H9 (cell line): ENCODE results near the gene AMMECR1. TPM values are rescaled to one million over a fixed set of nuclear protein-coding genes. Genes with fewer than 3 reads are reported as not detected.
A peak's percentile ranks its signal among the peaks of the same experiment; 100 is the strongest.

Experiments used
- DNase-seq: peaks from one replicate; pipeline ENCODE4 v3.0.0-alpha.2; 2017
- H2AFZ ChIP-seq: one replicate; pipeline ENCODE4 v1.6.1; 2013; ENCODE audit warnings: mild to moderate bottlenecking, low read length, control low read depth, moderate library complexity
- H2AK5ac ChIP-seq: 2 replicates; pipeline ENCODE4 v1.6.1; 2013; ENCODE audit warnings: low read length, control low read depth, mixed read lengths; ENCODE audit not compliant: insufficient read length
- H2BK120ac ChIP-seq: one replicate; pipeline ENCODE4 v1.6.1; 2013; ENCODE audit warnings: low read depth, mild to moderate bottlenecking, low read length, control low read depth, inconsistent platforms; ENCODE audit not compliant: poor library complexity, severe bottlenecking
- H2BK12ac ChIP-seq: 2 replicates; pipeline ENCODE4 v1.6.1; 2013; ENCODE audit warnings: low read length, control low read depth, mixed read lengths, low read depth; ENCODE audit not compliant: insufficient read length
- H2BK15ac ChIP-seq: 2 replicates; pipeline ENCODE4 v1.6.1; 2013; ENCODE audit warnings: low read depth, low read length, control low read depth
- H2BK20ac ChIP-seq: one replicate; pipeline ENCODE4 v1.6.1; 2013; ENCODE audit warnings: low read depth, mild to moderate bottlenecking, low read length, control low read depth, inconsistent platforms; ENCODE audit not compliant: poor library complexity, severe bottlenecking
- H2BK5ac ChIP-seq: 2 replicates; pipeline ENCODE4 v1.6.1; 2013; ENCODE audit warnings: low read length, control low read depth, mixed read lengths; ENCODE audit not compliant: insufficient read length
- H3K14ac ChIP-seq: 2 replicates; pipeline ENCODE4 v1.6.1; 2013; ENCODE audit warnings: low read length, control low read depth; ENCODE audit not compliant: insufficient read depth
- H3K18ac ChIP-seq: 2 replicates; pipeline ENCODE4 v1.6.1; 2013; ENCODE audit warnings: low read depth, mild to moderate bottlenecking, mixed read lengths, low read length, control low read depth; ENCODE audit not compliant: insufficient read length
- H3K23ac ChIP-seq: 2 replicates; pipeline ENCODE4 v1.6.1; 2013; ENCODE audit warnings: low read length, control low read depth, mixed read lengths, low read depth; ENCODE audit not compliant: insufficient read length
- H3K23me2 ChIP-seq: 2 replicates; pipeline ENCODE4 v1.6.1; 2013; ENCODE audit warnings: low read depth, mild to moderate bottlenecking, mixed read lengths, low read length, control low read depth; ENCODE audit not compliant: insufficient read length, poor library complexity, severe bottlenecking
- H3K27ac ChIP-seq: 2 replicates; pipeline ENCODE4 v1.5.1; 2013; ENCODE audit warnings: low read length, control low read depth, mixed read lengths, low read depth; ENCODE audit not compliant: insufficient read length
- H3K27me3 ChIP-seq: 2 replicates; pipeline ENCODE4 v1.6.1; 2013; ENCODE audit warnings: low read length, control low read depth, inconsistent platforms; ENCODE audit not compliant: insufficient read depth
- H3K4ac ChIP-seq: 2 replicates; pipeline ENCODE4 v1.6.1; 2013; ENCODE audit warnings: low read depth, mild to moderate bottlenecking, control low read depth, inconsistent platforms, low read length, moderate library complexity
- H3K4me1 ChIP-seq: 2 replicates; pipeline ENCODE4 v1.6.1; 2013; ENCODE audit warnings: low read length, control low read depth, inconsistent platforms; ENCODE audit not compliant: insufficient read depth
- H3K4me2 ChIP-seq: 2 replicates; pipeline ENCODE4 v1.6.1; 2013; ENCODE audit warnings: low read length, control low read depth, mixed read lengths; ENCODE audit not compliant: insufficient read length, insufficient read depth
- H3K56ac ChIP-seq: 2 replicates; pipeline ENCODE4 v1.6.1; 2013; ENCODE audit warnings: low read depth, mild to moderate bottlenecking, mixed read lengths, low read length, control low read depth; ENCODE audit not compliant: insufficient read length
- H3K79me1 ChIP-seq: 2 replicates; pipeline ENCODE4 v1.6.1; 2013; ENCODE audit warnings: low read depth, mild to moderate bottlenecking, moderate library complexity, low read length, control low read depth, inconsistent platforms; ENCODE audit not compliant: insufficient read depth, poor library complexity, severe bottlenecking
- H3K79me2 ChIP-seq: 2 replicates; pipeline ENCODE4 v1.6.1; 2013; ENCODE audit warnings: low read length, control low read depth, inconsistent platforms; ENCODE audit not compliant: insufficient read depth
- H3K9ac ChIP-seq: 2 replicates; pipeline ENCODE4 v1.6.1; 2013; ENCODE audit warnings: low read length, control low read depth, mixed read lengths; ENCODE audit not compliant: insufficient read length; ENCODE audit errors: extremely low read depth
- H3K9me3 ChIP-seq: one replicate; pipeline ENCODE4 v1.6.1; 2013; ENCODE audit warnings: low read depth, low read length, inconsistent platforms; ENCODE audit not compliant: control insufficient read depth
- H3T11ph ChIP-seq: one replicate; pipeline ENCODE4 v1.6.1; 2013; ENCODE audit warnings: mild to moderate bottlenecking, low read length, control low read depth, inconsistent platforms
- H4K20me1 ChIP-seq: one replicate; pipeline ENCODE4 v1.6.1; 2013; ENCODE audit not compliant: control insufficient read depth, insufficient read length, insufficient read depth
- H4K5ac ChIP-seq: 2 replicates; pipeline ENCODE4 v1.6.1; 2013; ENCODE audit warnings: low read depth, mild to moderate bottlenecking, mixed read lengths, low read length, control low read depth; ENCODE audit not compliant: insufficient read length
- H4K8ac ChIP-seq: replicated peaks from 2 replicates; pipeline ENCODE4 v1.6.1; 2013; ENCODE audit warnings: low read length, control low read depth, mixed read lengths, low read depth; ENCODE audit not compliant: insufficient read length
- H4K91ac ChIP-seq: 2 replicates; pipeline ENCODE4 v1.6.1; 2013; ENCODE audit warnings: low read depth, mild to moderate bottlenecking, moderate library complexity, mixed read lengths, low read length, control low read depth; ENCODE audit not compliant: insufficient read length
- H3K27ac Mint-ChIP-seq, 3 experiments: 2 replicates in 2 of 3; 3 replicates in 1 of 3; pipeline ENCODE4 v1.8.0; 2020 to 2021; ENCODE audit warnings: mixed read lengths in 3 of 3, mild to moderate bottlenecking in 1 of 3, moderate library complexity in 1 of 3
- H3K27me3 Mint-ChIP-seq: 2 replicates; pipeline ENCODE4 v1.8.0; 2021; ENCODE audit warnings: low read depth, mild to moderate bottlenecking, moderate library complexity, mixed read lengths
- H3K36me3 Mint-ChIP-seq, 3 experiments: 2 replicates in 2 of 3; 3 replicates in 1 of 3; pipeline ENCODE4 v1.8.0; 2020 to 2021; ENCODE audit warnings: low read depth in 3 of 3, mixed read lengths in 3 of 3; ENCODE audit not compliant: insufficient read depth in 1 of 3
- H3K4me1 Mint-ChIP-seq, 2 experiments: 2 replicates each; pipeline ENCODE4 v1.8.0; 2020; ENCODE audit warnings: mixed read lengths in 2 of 2
- H3K4me3 Mint-ChIP-seq, 2 experiments: 2 replicates in 1 of 2; 3 replicates in 1 of 2; pipeline ENCODE4 v1.8.0; 2020 to 2021; ENCODE audit warnings: mild to moderate bottlenecking in 2 of 2, mixed read lengths in 2 of 2, moderate library complexity in 1 of 2
- H3K9me3 Mint-ChIP-seq, 2 experiments: 2 replicates in 1 of 2; 3 replicates in 1 of 2; pipeline ENCODE4 v1.8.0; 2020; ENCODE audit warnings: mild to moderate bottlenecking in 2 of 2, mixed read lengths in 2 of 2, moderate library complexity in 1 of 2
- CTCF ChIP-seq: fragments of 200-600 bp; sonication (generic); conservative IDR thresholded peaks from 3 replicates; pipeline ENCODE4 v1.8.0; 2021; ENCODE audit warnings: antibody characterized with exemption, mild to moderate bottlenecking
- WGBS: extraction: QIAGEN DNeasy Blood & Tissue Kit; methylation state at CpG from one replicate; pipeline ENCODE4 v1.1.7; 2013; ENCODE audit warnings: missing lambda C conversion rate, low lambda C conversion rate, mixed read lengths; ENCODE audit not compliant: insufficient read length; ENCODE audit errors: extremely low coverage; 5-methylcytosine and 5-hydroxymethylcytosine counted together
- total RNA-seq: library from RNA; stranded (reverse); gene quantifications from 2 replicates; pipeline ENCODE4 v1.2.1, GENCODE V29; 2021

The AMMECR1 gene
- total RNA-seq, 1 experiment from 2014 or later = 28.5 TPM

- Mint-ChIP-seq H3K27me3 (no peaks in the 10 kb centered on the region), H3K4me1 (peaks cover 27 to 33% of the 10 kb centered on the region in 2 experiments), H3K9me3 (no peaks in the 10 kb centered on the region), H3K4me3 (no peak overlapping the region), H3K36me3 (peaks cover 11 to 20% (median 18%) of the 10 kb centered on the region in 3 experiments), H3K27ac (peak overlapping the region in 1 of 3 experiments; percentile 81; a peak in 3 of 7 replicates)
- no CpG with 5 or more reads among the region's 5 CpGs for WGBS
- no peak overlapping the region for H2BK12ac ChIP-seq
- no peak overlapping the region for H2BK20ac ChIP-seq
- H3K27me3 ChIP-seq = no peaks in the 10 kb centered on the region
- no peaks in the 10 kb centered on the region for H3K79me2 ChIP-seq
- no peak overlapping the region for H4K8ac ChIP-seq
- H2BK5ac ChIP-seq = no peak overlapping the region
- no peak overlapping the region for H4K91ac ChIP-seq
- no peak overlapping the region for H3K23ac ChIP-seq
- H2AK5ac ChIP-seq = no peak overlapping the region
- no peaks in the 10 kb centered on the region for H3K23me2 ChIP-seq
- H3K9me3 ChIP-seq = no peaks in the 10 kb centered on the region
- H2AFZ ChIP-seq = no peak overlapping the region
- no peak overlapping the region for H3K27ac ChIP-seq
- no peak overlapping the region for H3K4ac ChIP-seq
- H4K5ac ChIP-seq = no peak overlapping the region
- no peak overlapping the region for H3K56ac ChIP-seq
- no peak overlapping the region for H3K18ac ChIP-seq
- H2BK15ac ChIP-seq = no peak overlapping the region
- no peak overlapping the region for H3K4me2 ChIP-seq
- H2BK120ac ChIP-seq = no peak overlapping the region
- H3K4me1 ChIP-seq = peaks cover 10% of the 10 kb centered on the region; the same call in 1 of the 2 replicates
- TF ChIP-seq CTCF = no peak
- H3K79me1 ChIP-seq = no peaks in the 10 kb centered on the region
- peak overlapping the region; percentile 48; the same call in 1 of the 2 replicates for H3K14ac ChIP-seq
- H3T11ph ChIP-seq = no peak overlapping the region
- H4K20me1 ChIP-seq = no peaks in the 10 kb centered on the region
- no peak overlapping the region for H3K9ac ChIP-seq
- no peak for DNase-seq
Observed at GRCh38 chrX:110178179-110178865, 139.6 kb downstream of the AMMECR1 start.
